Measurements from ENCODE around the gene GALNT7. TPM values are rescaled to one million over a fixed set of nuclear protein-coding genes. Genes with fewer than 3 reads are reported as not detected.
"Not testable (repeated sequence)": the region's sequence is repeated elsewhere in the genome, so short reads cannot be mapped to it uniquely, and the experiment has no call there.

The GALNT7 gene
- total RNA-seq, 1 experiment from 2014 or later = 16.8 TPM

DNA sequence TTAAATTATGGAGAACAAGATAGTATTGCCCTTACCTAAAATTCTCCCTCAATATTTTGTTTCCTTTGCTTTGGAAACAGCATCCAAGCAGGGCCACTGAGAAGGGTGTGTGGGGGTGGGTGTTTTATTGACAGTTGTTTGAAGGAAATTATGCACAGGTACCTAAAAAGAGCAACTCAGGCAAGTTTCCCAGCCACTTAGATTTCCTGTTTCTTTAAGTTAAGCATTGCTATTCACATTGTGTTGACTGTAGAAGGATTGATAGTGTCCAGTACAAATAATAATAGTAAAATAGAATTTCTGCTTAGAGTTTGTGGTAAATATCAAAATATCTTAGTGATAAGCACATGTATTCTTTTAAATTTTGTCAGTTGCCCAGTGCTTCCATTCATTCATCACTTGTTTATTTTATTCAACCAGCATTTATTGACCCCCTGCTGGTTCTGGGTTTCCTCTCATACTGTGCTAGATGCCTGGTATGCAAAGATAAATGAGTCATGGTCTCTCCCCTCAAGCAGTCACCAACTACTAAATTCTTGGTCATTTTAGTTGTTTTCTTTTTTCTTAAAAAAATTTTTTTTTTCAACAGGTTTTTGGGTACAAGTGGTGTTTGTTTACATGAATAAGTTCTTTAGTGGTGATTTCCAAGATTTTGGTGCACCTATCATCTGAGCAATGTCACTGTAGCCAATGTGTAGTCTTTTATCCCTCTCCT lies 50.0 kb downstream of the GALNT7 start:
- DNase-seq = no peak
- POLR2A ChIA-PET = no interaction called here
- Histone ChIP-seq H3K4me3 (ENCODE audit: low read depth, low read length) (no peak overlapping the region), H3K9me3 (no peaks in the 10 kb centered on the region), H3K27me3 (replicated peaks; ENCODE audit: control insufficient read depth, insufficient read depth, low read length) (no peaks in the 10 kb centered on the region), H3K36me3 (ENCODE audit: control insufficient read depth, insufficient read depth, low read length) (no peaks in the 10 kb centered on the region), H3K4me1 (no peaks in the 10 kb centered on the region)
- Mint-ChIP-seq H3K9me3 (ENCODE audit: unreplicated experiment) (no peaks in the 10 kb centered on the region), H3K4me1 (ENCODE audit: low read depth, unreplicated experiment) (peaks cover 6% of the 10 kb centered on the region), H3K4me3 (ENCODE audit: unreplicated experiment) (no peak overlapping the region), H3K36me3 (ENCODE audit: insufficient read depth, unreplicated experiment) (peaks cover 5% of the 10 kb centered on the region), H3K27me3 (ENCODE audit: insufficient read depth, unreplicated experiment) (no peaks in the 10 kb centered on the region), H3K27ac (ENCODE audit: unreplicated experiment) (no peak overlapping the region)
- BruUV-seq (replicated peaks) = no TSS peak
- CTCF ChIA-PET = no interaction called here
- intact Hi-C loops (cut with micrococcal nuclease; ENCODE audit: unreplicated experiment) = no loop called here
- TF ChIP-seq, protein P1, sequence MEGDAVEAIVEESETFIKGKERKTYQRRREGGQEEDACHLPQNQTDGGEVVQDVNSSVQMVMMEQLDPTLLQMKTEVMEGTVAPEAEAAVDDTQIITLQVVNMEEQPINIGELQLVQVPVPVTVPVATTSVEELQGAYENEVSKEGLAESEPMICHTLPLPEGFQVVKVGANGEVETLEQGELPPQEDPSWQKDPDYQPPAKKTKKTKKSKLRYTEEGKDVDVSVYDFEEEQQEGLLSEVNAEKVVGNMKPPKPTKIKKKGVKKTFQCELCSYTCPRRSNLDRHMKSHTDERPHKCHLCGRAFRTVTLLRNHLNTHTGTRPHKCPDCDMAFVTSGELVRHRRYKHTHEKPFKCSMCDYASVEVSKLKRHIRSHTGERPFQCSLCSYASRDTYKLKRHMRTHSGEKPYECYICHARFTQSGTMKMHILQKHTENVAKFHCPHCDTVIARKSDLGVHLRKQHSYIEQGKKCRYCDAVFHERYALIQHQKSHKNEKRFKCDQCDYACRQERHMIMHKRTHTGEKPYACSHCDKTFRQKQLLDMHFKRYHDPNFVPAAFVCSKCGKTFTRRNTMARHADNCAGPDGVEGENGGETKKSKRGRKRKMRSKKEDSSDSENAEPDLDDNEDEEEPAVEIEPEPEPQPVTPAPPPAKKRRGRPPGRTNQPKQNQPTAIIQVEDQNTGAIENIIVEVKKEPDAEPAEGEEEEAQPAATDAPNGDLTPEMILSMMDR (IDR thresholded peaks at IDR 0.05; ENCODE audit: insufficient read depth in 1 of 2, low read depth in 1 of 2, low read length in 1 of 2, severe bottlenecking in 1 of 2, unreplicated experiment in 1 of 2) = no peak

DNA sequence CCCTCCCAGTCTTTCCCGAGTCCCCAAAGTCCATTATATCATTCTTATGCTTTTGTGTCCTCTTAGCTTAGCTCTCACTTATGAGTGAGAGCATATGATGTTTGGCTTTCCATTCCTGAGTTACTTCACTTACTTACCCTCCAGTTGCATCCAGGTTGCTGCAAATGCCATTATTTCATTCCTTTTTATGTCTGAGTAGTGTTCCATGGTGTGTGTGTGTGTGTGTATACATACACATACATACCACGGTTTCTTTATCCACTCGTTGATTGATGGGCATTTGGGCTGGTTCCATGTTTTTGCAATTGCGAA lies 50.5 kb downstream of the GALNT7 start:
- H3K4me3 Mint-ChIP-seq (ENCODE audit: unreplicated experiment); DNase-seq; H3K27me3 ChIP-seq (replicated peaks; ENCODE audit: control insufficient read depth, insufficient read depth, low read length); H3K9me3 Mint-ChIP-seq (ENCODE audit: unreplicated experiment); H3K9me3 ChIP-seq; H3K4me1 Mint-ChIP-seq (ENCODE audit: low read depth, unreplicated experiment); H3K4me3 ChIP-seq (ENCODE audit: low read depth, low read length); H3K36me3 ChIP-seq (ENCODE audit: control insufficient read depth, insufficient read depth, low read length); H3K27me3 Mint-ChIP-seq (ENCODE audit: insufficient read depth, unreplicated experiment); intact Hi-C loops (cut with micrococcal nuclease; ENCODE audit: unreplicated experiment); H3K4me1 ChIP-seq; H3K27ac Mint-ChIP-seq (ENCODE audit: unreplicated experiment); BruUV-seq (replicated peaks); CTCF ChIA-PET; H3K36me3 Mint-ChIP-seq (ENCODE audit: insufficient read depth, unreplicated experiment); POLR2A ChIA-PET: not testable (repeated sequence)

DNA sequence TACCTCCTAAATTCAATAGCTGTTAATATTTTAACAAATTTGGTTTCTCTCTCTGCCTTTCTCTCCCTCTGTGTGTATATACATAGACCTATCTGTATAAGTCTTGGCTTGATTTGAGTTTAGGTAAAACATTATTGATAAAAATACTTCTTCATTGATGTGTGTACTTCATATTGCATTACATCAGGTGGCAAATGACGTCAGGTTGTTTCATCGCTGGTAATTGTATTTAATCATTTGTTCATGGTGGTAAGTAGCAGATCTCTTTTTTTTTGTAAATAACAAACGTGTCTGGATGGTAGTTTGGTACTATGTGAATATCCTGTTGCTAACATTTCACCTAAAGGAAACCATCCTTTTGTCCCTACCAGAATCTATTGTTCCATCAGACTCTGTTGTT lies 55.1 kb downstream of the GALNT7 start:
- no peaks in the 10 kb centered on the region for H3K4me1 ChIP-seq
- ChIA-PET POLR2A (no interaction called here), CTCF (no interaction called here)
- Mint-ChIP-seq H3K36me3 (ENCODE audit: insufficient read depth, unreplicated experiment) (peaks cover 5% of the 10 kb centered on the region), H3K27me3 (ENCODE audit: insufficient read depth, unreplicated experiment) (no peaks in the 10 kb centered on the region), H3K4me3 (ENCODE audit: unreplicated experiment) (no peak overlapping the region), H3K27ac (ENCODE audit: unreplicated experiment) (no peak overlapping the region), H3K4me1 (ENCODE audit: low read depth, unreplicated experiment) (peaks cover 6% of the 10 kb centered on the region), H3K9me3 (ENCODE audit: unreplicated experiment) (no peaks in the 10 kb centered on the region)
- BruUV-seq (replicated peaks) = no TSS peak
- no peaks in the 10 kb centered on the region for H3K9me3 ChIP-seq
- no peaks in the 10 kb centered on the region for H3K36me3 ChIP-seq (ENCODE audit: control insufficient read depth, insufficient read depth, low read length)
- TF ChIP-seq, protein P1 (IDR thresholded peaks at IDR 0.05; ENCODE audit: insufficient read depth in 1 of 2, low read depth in 1 of 2, low read length in 1 of 2, severe bottlenecking in 1 of 2, unreplicated experiment in 1 of 2) = no peak
- H3K27me3 ChIP-seq (replicated peaks; ENCODE audit: control insufficient read depth, insufficient read depth, low read length) = no peaks in the 10 kb centered on the region
- intact Hi-C loops (cut with micrococcal nuclease; ENCODE audit: unreplicated experiment) = no loop called here
- DNase-seq = no peak
- H3K4me3 ChIP-seq (ENCODE audit: low read depth, low read length) = no peak overlapping the region

DNA sequence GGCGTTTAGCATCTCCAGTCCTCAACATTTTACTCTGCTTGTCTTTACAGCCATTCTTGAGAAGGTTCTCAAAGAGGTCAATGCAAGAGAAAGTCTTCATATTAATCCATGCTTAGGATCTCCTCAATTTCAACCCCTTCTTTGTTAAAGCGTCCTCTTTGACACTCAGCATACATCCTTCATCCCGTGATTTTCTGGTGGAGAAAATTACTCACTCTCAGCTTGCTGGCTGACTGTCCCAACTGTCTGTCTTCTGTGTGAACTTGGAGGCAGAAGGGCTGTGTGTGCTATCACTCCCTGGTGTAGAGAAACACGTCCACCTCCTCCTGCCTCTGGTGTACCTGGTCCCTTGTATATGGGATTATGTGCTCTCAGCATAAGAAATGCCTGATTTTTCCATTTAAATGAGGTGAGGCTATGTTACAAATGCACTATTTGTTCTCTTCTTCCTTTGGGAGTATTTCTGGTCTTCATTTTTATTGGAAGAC lies 57.8 kb downstream of the GALNT7 start:
- Histone ChIP-seq H3K9me3 (no peaks in the 10 kb centered on the region), H3K27me3 (replicated peaks; ENCODE audit: control insufficient read depth, insufficient read depth, low read length) (no peaks in the 10 kb centered on the region), H3K36me3 (ENCODE audit: control insufficient read depth, insufficient read depth, low read length) (no peaks in the 10 kb centered on the region), H3K4me3 (ENCODE audit: low read depth, low read length) (no peak overlapping the region), H3K4me1 (no peaks in the 10 kb centered on the region)
- Mint-ChIP-seq H3K36me3 (ENCODE audit: insufficient read depth, unreplicated experiment) (no peaks in the 10 kb centered on the region), H3K4me3 (ENCODE audit: unreplicated experiment) (no peak overlapping the region), H3K27me3 (ENCODE audit: insufficient read depth, unreplicated experiment) (no peaks in the 10 kb centered on the region), H3K27ac (ENCODE audit: unreplicated experiment) (no peak overlapping the region), H3K9me3 (ENCODE audit: unreplicated experiment) (no peaks in the 10 kb centered on the region), H3K4me1 (ENCODE audit: low read depth, unreplicated experiment) (no peaks in the 10 kb centered on the region)
- intact Hi-C loops (cut with micrococcal nuclease; ENCODE audit: unreplicated experiment) = no loop called here
- CTCF ChIA-PET = no interaction called here
- TF ChIP-seq, protein P1 (IDR thresholded peaks at IDR 0.05; ENCODE audit: insufficient read depth in 1 of 2, low read depth in 1 of 2, low read length in 1 of 2, severe bottlenecking in 1 of 2, unreplicated experiment in 1 of 2) = no peak
- BruUV-seq (replicated peaks) = no TSS peak
- no peak for DNase-seq
- POLR2A ChIA-PET = no interaction called here

All from Caco-2 (cell line).